ENCODE data around the gene SLC45A1. TPM values are rescaled to one million over a fixed set of nuclear protein-coding genes. Genes with fewer than 3 reads are reported as not detected.

Gene SLC45A1
- total and polyA plus RNA-seq, 5 experiments from 2014 or later, result 0.48 to 1.2 (median 0.98) TPM; not detected in 1

DNA sequence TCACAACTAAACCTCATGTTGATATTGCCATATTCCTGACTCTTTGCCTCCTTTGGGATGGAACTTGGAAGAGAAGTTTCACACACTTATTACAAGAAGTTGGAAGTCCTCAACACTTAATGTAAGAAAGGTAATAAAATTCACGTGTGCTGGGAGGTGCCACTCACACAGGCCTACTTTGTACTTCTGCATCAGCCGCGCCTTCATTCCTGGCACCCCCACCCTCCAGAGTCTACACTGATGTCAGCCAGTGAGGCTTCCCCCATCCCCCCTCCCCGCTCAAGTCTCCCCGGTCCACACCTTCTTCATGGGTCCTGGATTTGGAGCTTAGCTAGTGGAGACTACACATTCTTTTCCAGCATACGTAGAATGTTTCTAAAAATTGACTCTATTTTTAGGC is 24.8 kb upstream of the SLC45A1 start:
- ATAC-seq (no peak), DNase-seq (no peak)
- POLR2A ChIA-PET, result no interaction called here
- Mint-ChIP-seq H3K27ac (no peak overlapping the region), H3K36me3 (no peaks in the 10 kb centered on the region), H3K9me3 (no peaks in the 10 kb centered on the region), H3K4me1 (no peaks in the 10 kb centered on the region), H3K27me3 (peaks cover 1 to 21% (median 7%) of the 10 kb centered on the region in 5 donors), H3K4me3 (no peak overlapping the region)

DNA sequence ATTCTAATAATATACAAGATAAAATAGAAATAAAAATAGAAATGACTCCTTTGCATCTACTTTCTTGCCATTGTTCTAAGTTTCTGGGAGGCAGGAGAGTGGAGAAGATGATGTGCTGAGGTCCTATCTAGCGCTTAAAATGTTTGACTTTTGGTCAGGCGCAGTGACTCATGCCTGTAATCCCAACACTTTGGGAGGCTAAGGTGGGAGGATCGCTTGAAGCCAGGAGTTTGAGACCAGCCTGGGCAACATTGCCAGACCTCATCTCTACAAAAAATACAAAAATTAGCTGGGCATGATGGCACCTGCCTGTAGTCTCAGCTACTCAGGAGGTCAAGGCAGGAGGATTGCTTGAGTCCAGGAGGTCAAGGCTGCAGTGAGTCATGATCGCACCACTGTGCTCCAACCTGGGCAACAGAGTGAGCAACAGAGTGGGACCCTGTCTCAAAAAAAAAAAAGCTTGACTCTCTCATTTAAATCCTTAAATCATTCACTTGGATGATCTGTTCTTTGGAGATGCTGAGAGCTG is 24.2 kb upstream of the SLC45A1 start:
- POLR2A ChIA-PET, result interaction anchor here (1.1 kb wide), 1 partner anchor 34 kb away, joined by 3 read pairs; no protein-coding TSS in a partner anchor
- Mint-ChIP-seq H3K4me1 (no peaks in the 10 kb centered on the region), H3K4me3 (no peak overlapping the region), H3K27me3 (peaks cover 1 to 23% (median 7%) of the 10 kb centered on the region in 5 donors), H3K36me3 (no peaks in the 10 kb centered on the region), H3K9me3 (no peaks in the 10 kb centered on the region), H3K27ac (no peak overlapping the region)
- DNase-seq (no peak), ATAC-seq (no peak)

DNA sequence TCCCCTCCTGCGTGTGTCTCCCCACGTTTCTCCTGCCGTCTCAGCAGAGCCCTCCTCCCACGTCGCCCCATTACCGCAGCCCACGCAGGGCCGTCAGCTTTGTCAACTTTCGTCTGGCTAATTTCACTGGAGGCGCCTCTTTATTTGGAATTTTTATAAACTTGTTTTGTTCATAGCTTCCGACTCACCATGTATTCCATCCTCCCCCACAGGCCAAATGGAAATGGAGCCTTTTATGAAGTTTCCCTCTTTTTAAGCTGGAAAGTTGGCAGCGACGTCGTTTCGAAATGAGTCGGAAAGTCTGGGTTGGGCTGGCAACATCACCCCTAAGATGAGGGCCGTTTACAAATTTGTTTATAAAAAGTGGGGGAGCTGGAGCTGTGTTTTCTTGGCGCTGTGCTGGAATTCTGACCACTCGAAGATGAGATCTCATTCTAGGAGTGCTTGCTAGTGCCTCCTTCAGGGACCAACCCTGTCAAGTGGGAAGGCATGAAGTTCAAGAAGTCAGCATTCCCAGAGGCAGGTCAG is 23.7 kb upstream of the SLC45A1 start:
- Mint-ChIP-seq H3K9me3 (no peaks in the 10 kb centered on the region), H3K27me3 (peaks cover 1 to 26% (median 7%) of the 10 kb centered on the region in 5 donors), H3K27ac (no peak overlapping the region), H3K4me3 (no peak overlapping the region), H3K36me3 (no peaks in the 10 kb centered on the region), H3K4me1 (no peaks in the 10 kb centered on the region)
- no peak for DNase-seq
- POLR2A ChIA-PET, result interaction anchor here (1.1 kb wide), 1 partner anchor 34 kb away, joined by 3 read pairs; no protein-coding TSS in a partner anchor
- ATAC-seq, result no peak

DNA sequence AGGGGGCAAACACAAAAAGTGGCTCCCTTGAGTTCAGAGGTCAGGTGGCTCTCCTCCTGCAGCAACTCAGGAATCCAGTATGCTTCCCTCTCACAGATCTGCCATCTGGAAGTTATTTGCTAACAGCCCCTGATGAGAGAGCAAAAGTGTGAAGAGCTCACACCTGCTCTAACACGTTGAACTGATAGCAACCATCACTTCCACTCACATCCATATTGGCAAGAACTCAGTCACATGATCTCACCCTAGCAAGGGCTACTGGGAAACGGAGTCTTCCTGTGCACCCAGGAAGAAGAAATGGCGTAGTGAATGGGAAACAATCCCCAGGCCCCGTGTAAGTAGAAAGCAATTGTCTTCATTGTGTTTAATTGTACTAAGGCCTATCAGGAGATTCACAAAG is 20.7 kb upstream of the SLC45A1 start:
- no peak for ATAC-seq

DNA sequence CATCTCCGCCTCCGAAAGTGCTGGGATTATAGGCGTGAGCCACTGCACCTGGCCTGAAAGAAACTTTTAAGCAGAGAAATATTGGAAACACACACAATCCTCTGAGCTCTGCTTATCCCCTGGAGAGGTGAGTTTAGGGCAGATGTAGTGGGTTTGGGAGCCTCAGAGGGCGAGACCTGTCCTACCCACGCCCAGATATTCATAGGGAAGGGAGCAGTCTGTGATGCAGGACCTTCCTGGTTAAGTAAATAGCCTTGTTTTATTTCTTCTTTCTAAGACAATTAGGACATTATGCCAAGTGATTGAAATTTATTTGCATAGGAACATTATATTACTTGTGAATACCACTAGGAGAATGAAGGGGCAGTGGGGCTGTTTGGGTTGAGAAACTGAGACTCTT is 18.0 kb upstream of the SLC45A1 start:
- DNase-seq, result no peak
- no peak for ATAC-seq
- H3K4me3 Mint-ChIP-seq, result no peak overlapping the region
- no peak overlapping the region for H3K27ac Mint-ChIP-seq
- POLR2A ChIA-PET, result interaction anchor here (0.5 kb wide), 1 partner anchor 140 kb away, joined by 3 read pairs; no protein-coding TSS in a partner anchor
- H3K27me3 Mint-ChIP-seq, result peaks cover 1 to 30% (median 7%) of the 10 kb centered on the region in 5 donors
- no peaks in the 10 kb centered on the region for H3K36me3 Mint-ChIP-seq
- no peaks in the 10 kb centered on the region for H3K4me1 Mint-ChIP-seq
- no peaks in the 10 kb centered on the region for H3K9me3 Mint-ChIP-seq

More for the DNA sequence above, 20.7 kb upstream of the SLC45A1 start:
- H3K27me3 Mint-ChIP-seq, result peaks cover 1 to 28% (median 7%) of the 10 kb centered on the region in 5 donors
- no peaks in the 10 kb centered on the region for H3K4me1 Mint-ChIP-seq
- no peak overlapping the region for H3K27ac Mint-ChIP-seq
- H3K4me3 Mint-ChIP-seq, result no peak overlapping the region
- H3K9me3 Mint-ChIP-seq, result no peaks in the 10 kb centered on the region
- no peak for DNase-seq
- POLR2A ChIA-PET, result interaction anchor here (0.7 kb wide), 1 partner anchor 404 kb away, joined by 6 read pairs; no protein-coding TSS in a partner anchor
- no peaks in the 10 kb centered on the region for H3K36me3 Mint-ChIP-seq

DNA sequence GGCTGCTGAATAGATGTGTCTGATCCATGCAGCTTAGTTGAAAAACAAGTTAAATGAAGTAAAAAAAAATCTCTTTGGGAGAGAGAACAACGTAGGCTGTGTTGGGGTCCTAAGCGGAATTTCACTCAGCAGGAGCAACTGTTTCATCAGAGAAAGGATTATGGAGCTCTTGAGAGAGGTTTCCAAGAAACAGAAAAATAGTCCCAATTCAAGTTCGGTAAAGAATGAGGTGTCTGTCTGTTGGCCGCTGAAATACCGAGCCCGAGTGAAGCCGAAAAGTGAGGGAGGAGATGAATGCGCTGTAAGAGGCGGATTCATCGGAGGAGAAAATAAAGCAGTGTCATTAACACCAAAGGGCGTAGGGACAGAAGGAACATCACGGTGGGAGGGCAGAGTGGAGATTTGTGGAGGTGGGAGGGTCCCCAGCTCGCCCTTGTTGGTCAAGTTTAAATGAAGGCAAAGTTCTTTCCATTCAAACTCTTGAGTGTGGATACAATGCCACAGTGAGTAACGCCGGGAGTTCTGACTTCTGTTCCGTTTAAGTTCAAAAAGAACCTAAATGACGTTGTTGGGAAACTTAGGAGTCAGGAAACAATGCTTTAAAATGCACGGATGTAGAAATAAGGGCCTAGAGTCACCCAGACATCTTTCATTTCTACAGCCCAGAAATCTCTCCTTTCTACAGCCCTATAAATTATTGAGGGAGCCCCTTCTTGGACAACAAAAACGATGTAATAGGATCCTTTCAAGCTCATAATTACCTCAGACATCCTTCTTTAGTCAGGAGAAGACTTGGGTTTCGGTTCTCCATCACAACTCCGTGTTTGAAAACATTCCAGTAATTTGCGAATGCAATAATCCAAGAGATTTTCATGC is 15.6 kb upstream of the SLC45A1 start:
- peak overlapping the region in 1 of 10 donors; percentile 41 for H3K27ac Mint-ChIP-seq
- no peak overlapping the region for H3K4me3 Mint-ChIP-seq
- peaks cover 0 to 1% (median 0%) of the 10 kb centered on the region in 4 donors for H3K4me1 Mint-ChIP-seq
- H3K36me3 Mint-ChIP-seq, result no peaks in the 10 kb centered on the region
- DNase-seq (no peak), ATAC-seq (no peak)
- POLR2A ChIA-PET, result no interaction called here
- no peaks in the 10 kb centered on the region for H3K9me3 Mint-ChIP-seq
- peaks cover 0 to 15% (median under 1%) of the 10 kb centered on the region in 5 donors for H3K27me3 Mint-ChIP-seq

DNA sequence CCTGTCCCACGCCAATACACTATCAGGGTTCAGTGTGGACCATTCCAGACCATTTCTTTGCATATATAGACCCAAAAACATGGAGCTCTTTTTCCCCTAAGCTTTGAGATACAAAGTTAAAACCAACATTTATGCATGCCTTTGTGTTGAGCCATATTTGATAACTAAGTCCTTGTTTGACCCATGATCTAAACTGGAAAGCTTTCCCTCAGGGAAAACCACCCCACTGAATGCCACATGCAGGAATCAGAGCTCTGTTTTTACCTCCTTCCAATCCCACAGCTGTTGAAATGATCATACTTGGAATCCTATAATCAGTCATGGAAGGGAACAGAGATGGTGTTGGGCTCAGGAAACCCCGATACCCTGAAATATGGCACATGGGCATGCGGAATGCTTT is 14.8 kb upstream of the SLC45A1 start:
- ATAC-seq (no peak), DNase-seq (no peak)
- Mint-ChIP-seq H3K4me1 (peaks cover 0 to 1% (median 0%) of the 10 kb centered on the region in 4 donors), H3K9me3 (no peaks in the 10 kb centered on the region), H3K27me3 (peaks cover 0 to 13% (median 0%) of the 10 kb centered on the region in 5 donors), H3K4me3 (no peak overlapping the region), H3K27ac (no peak overlapping the region), H3K36me3 (no peaks in the 10 kb centered on the region)
- POLR2A ChIA-PET, result no interaction called here

DNA sequence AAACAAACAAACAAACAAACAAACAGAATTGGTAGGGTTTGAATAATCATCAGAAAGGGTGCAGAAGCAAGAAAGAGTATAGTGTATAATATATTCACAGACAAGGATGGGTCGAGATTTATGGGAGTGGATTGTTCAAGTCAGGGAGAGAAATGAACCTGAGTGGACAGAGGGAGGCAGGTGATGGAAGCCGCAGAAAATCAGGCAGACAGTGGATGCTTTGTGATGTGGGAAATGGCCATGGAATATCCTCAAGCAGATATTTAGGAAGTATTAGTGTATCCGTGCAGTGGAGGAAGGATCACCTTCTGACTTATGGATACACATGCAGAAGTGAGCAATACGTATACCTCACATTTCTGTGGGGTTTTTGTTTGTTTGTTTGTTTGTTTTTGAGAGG is 14.0 kb upstream of the SLC45A1 start:
- POLR2A ChIA-PET, result no interaction called here
- Mint-ChIP-seq H3K4me1 (peaks cover 0 to 1% (median 0%) of the 10 kb centered on the region in 4 donors), H3K9me3 (no peaks in the 10 kb centered on the region), H3K27ac (peak overlapping the region in 1 of 10 donors; percentile 35), H3K4me3 (no peak overlapping the region), H3K36me3 (no peaks in the 10 kb centered on the region), H3K27me3 (peaks cover 0 to 10% (median 0%) of the 10 kb centered on the region in 5 donors)
- ATAC-seq, result no peak
- DNase-seq, result no peak

DNA sequence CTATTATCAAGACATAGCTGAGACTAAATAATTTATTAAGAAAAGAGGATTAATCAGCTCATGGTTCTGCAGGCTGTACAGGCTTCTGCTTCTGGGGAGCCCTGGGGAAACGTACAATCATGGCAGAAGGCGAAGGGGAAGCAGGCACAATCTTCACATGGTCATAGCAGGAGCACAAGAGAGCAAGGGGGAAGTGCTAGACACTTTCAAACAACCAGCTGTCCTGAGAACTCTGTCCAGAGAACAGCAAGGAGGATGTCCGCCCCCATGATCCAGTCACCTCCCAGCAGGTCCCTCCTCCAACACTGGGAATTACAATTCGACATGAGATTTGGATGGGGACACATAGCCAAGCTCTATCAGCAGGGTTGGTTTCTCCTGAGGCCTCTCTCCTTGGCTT is 10.3 kb upstream of the SLC45A1 start:
- H3K4me1 Mint-ChIP-seq, result peaks cover 0 to 1% (median 0%) of the 10 kb centered on the region in 4 donors
- H3K4me3 Mint-ChIP-seq, result no peak overlapping the region
- DNase-seq, result no peak
- H3K9me3 Mint-ChIP-seq, result no peaks in the 10 kb centered on the region
- no peak for ATAC-seq
- H3K27me3 Mint-ChIP-seq, result peaks cover 0 to 8% (median under 1%) of the 10 kb centered on the region in 5 donors
- peaks cover 0 to 5% (median 0%) of the 10 kb centered on the region in 3 donors for H3K36me3 Mint-ChIP-seq
- no peak overlapping the region for H3K27ac Mint-ChIP-seq
- POLR2A ChIA-PET, result interaction anchor here (0.5 kb wide), 1 partner anchor 338 kb away, joined by 3 read pairs; no protein-coding TSS in a partner anchor

DNA sequence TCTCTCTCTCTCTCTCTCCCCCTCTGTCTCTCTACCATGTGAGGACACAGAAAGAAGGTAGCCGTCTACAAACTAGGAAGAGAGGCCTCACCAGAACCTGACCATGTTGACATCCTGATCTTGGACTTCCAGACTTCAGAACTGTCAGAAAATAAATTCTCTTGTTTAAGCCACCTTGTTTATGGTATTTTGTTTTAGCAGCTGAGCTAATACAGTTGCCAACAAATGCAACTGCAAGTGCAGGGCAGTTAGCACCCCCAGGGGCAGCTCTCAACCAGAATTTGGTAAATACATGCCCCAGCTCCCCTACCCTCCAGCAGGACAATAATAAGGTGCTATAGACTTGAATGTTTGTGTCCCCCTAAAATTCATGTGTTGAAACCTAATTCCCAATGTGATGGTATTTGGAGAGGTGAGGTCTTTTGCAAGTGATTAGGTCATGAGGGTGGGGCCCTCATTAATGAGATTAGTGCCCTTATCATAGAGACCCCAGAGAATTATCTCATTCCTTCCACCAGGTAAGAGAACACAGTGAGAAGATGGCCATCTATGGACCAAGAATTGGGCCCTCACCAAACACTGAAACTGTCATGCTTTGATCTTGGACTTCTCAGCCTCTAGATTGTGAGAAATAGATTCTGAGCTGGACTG is 6.7 kb upstream of the SLC45A1 start:
- no peaks in the 10 kb centered on the region for H3K9me3 Mint-ChIP-seq
- peaks cover 15 to 37% (median 22%) of the 10 kb centered on the region in 5 donors for H3K27me3 Mint-ChIP-seq
- DNase-seq (no peak), ATAC-seq (no peak)
- peaks cover 0 to 5% (median 0%) of the 10 kb centered on the region in 3 donors for H3K36me3 Mint-ChIP-seq
- no peak overlapping the region for H3K27ac Mint-ChIP-seq
- H3K4me1 Mint-ChIP-seq, result peaks cover 5 to 17% (median 6%) of the 10 kb centered on the region in 4 donors
- POLR2A ChIA-PET, result interaction anchor here (0.5 to 0.7 kb wide), 2 partner anchors 86 to 884 kb away, joined by 3 read pairs; no protein-coding TSS in a partner anchor
- no peak overlapping the region for H3K4me3 Mint-ChIP-seq

DNA sequence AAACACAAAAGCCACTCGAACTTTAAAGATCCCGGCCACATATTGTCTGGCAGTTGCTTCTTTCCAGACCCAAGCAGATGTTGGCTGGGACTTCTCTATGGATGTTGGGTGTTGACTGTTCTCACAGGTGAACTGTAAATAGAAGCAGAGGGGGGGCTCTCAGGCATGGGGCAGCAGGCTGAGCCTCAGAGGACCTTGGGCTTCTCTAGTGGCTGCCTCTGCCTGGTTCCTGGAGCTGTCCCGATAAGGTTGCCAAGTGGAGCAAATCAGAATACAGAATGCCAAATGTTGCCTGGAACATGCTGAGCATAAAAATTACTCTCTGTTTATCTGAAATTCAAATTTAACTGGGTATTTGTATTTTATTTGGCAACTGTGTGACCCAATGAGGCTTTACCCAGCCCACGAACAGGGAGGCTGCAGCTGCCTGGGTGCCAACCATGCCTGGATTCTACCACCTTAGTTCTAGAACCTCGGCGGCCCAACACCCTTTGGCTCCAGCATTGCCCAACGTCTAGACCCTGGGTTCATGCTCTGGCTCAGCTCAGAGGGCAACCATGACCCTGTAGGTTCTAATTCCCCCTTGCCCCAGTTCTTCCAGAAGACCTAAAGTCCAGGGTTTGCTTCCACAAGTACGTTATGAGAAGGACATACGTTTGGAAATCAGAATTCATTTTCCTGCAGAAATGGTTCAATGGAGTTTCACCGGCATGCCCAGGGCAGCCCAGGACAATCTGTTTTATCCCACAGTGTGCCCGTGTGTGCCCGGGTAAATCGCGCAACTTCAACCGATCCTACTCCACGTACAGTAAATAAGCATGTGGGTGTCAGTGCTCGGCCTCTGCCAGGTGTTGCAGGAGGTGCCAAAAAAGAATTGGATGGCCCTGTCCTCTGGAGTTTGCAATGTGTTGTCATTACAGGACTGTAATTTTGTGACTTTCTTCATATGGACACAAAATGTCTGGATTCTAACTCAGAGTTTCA is 5.4 kb upstream of the SLC45A1 start:
- POLR2A ChIA-PET, result no interaction called here
- no peak overlapping the region for H3K4me3 Mint-ChIP-seq
- peaks cover 0 to 5% (median 0%) of the 10 kb centered on the region in 3 donors for H3K36me3 Mint-ChIP-seq
- no peak for DNase-seq
- peak overlapping the region in 2 of 10 donors; percentile 33 to 35 for H3K27ac Mint-ChIP-seq
- H3K27me3 Mint-ChIP-seq, result peaks cover 15 to 46% (median 28%) of the 10 kb centered on the region in 5 donors
- peaks cover 5 to 26% (median 6%) of the 10 kb centered on the region in 4 donors for H3K4me1 Mint-ChIP-seq
- no peaks in the 10 kb centered on the region for H3K9me3 Mint-ChIP-seq
- ATAC-seq, result no peak
